Measurements from ENCODE around the gene ZBTB12. TPM values are rescaled to one million over a fixed set of nuclear protein-coding genes. Genes with fewer than 3 reads are reported as not detected.

The ZBTB12 gene
- total and polyA plus RNA-seq, 2 of the 13 experiments (the other 11 are each of a cell fraction or from before 2014, with no cell fraction given): 4.8 to 6.0 TPM

- TF ChIP-seq, protein P1, sequence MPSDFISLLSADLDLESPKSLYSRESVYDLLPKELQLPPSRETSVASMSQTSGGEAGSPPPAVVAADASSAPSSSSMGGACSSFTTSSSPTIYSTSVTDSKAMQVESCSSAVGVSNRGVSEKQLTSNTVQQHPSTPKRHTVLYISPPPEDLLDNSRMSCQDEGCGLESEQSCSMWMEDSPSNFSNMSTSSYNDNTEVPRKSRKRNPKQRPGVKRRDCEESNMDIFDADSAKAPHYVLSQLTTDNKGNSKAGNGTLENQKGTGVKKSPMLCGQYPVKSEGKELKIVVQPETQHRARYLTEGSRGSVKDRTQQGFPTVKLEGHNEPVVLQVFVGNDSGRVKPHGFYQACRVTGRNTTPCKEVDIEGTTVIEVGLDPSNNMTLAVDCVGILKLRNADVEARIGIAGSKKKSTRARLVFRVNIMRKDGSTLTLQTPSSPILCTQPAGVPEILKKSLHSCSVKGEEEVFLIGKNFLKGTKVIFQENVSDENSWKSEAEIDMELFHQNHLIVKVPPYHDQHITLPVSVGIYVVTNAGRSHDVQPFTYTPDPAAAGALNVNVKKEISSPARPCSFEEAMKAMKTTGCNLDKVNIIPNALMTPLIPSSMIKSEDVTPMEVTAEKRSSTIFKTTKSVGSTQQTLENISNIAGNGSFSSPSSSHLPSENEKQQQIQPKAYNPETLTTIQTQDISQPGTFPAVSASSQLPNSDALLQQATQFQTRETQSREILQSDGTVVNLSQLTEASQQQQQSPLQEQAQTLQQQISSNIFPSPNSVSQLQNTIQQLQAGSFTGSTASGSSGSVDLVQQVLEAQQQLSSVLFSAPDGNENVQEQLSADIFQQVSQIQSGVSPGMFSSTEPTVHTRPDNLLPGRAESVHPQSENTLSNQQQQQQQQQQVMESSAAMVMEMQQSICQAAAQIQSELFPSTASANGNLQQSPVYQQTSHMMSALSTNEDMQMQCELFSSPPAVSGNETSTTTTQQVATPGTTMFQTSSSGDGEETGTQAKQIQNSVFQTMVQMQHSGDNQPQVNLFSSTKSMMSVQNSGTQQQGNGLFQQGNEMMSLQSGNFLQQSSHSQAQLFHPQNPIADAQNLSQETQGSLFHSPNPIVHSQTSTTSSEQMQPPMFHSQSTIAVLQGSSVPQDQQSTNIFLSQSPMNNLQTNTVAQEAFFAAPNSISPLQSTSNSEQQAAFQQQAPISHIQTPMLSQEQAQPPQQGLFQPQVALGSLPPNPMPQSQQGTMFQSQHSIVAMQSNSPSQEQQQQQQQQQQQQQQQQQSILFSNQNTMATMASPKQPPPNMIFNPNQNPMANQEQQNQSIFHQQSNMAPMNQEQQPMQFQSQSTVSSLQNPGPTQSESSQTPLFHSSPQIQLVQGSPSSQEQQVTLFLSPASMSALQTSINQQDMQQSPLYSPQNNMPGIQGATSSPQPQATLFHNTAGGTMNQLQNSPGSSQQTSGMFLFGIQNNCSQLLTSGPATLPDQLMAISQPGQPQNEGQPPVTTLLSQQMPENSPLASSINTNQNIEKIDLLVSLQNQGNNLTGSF (CRISPR knock-in tag; IDR thresholded peaks at IDR 0.05): no peak
- TF ChIP-seq ZNF615 (CRISPR knock-in tag; IDR thresholded peaks at IDR 0.05; ENCODE audit: borderline replicate concordance) (no peak), AFF4 (CRISPR knock-in tag; IDR thresholded peaks at IDR 0.05) (no peak), SCMH1 (CRISPR knock-in tag; IDR thresholded peaks at IDR 0.05; ENCODE audit: borderline replicate concordance) (no peak), RELA (CRISPR knock-in tag; IDR thresholded peaks at IDR 0.05) (no peak), ZNF513 (CRISPR knock-in tag; conservative IDR thresholded peaks at IDR 0.05) (no peak; the same call in 1 of the 2 replicates), CBX5 (CRISPR knock-in tag; IDR thresholded peaks at IDR 0.05; ENCODE audit: borderline replicate concordance) (no peak; the same call in 1 of the 2 replicates), TMF1 (CRISPR knock-in tag; IDR thresholded peaks at IDR 0.05; ENCODE audit: low read depth) (peak; percentile 81; the same call in 1 of the 2 replicates), ZMYM3 (CRISPR knock-in tag; IDR thresholded peaks at IDR 0.05) (peak; percentile 80), XBP1 (CRISPR knock-in tag; IDR thresholded peaks at IDR 0.05) (no peak), ISL2 (CRISPR knock-in tag; IDR thresholded peaks at IDR 0.05) (peak; percentile 89), ZFP36L2 (CRISPR knock-in tag; IDR thresholded peaks at IDR 0.05) (no peak), NFE2L2 (IDR thresholded peaks at IDR 0.05; ENCODE audit: low read length) (no peak), IKZF4 (CRISPR knock-in tag; IDR thresholded peaks at IDR 0.05; ENCODE audit: borderline replicate concordance, low read depth, not compliant biosample characterization) (no peak), ZNF234 (CRISPR knock-in tag; conservative IDR thresholded peaks at IDR 0.05) (no peak), SMAD9 (CRISPR knock-in tag; IDR thresholded peaks at IDR 0.05) (0 out of 2 replicates have a peak, but pooled peaks have one; percentile 31)
- TF ChIP-seq, protein P2, sequence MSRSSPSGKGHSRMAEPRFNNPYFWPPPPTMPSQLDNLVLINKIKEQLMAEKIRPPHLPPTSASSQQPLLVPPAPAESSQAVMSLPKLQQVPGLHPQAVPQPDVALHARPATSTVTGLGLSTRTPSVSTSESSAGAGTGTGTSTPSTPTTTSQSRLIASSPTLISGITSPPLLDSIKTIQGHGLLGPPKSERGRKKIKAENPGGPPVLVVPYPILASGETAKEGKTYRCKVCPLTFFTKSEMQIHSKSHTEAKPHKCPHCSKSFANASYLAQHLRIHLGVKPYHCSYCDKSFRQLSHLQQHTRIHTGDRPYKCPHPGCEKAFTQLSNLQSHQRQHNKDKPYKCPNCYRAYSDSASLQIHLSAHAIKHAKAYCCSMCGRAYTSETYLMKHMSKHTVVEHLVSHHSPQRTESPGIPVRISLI (CRISPR knock-in tag; IDR thresholded peaks at IDR 0.05; ENCODE audit: borderline replicate concordance): peak; percentile 19; the same call in 1 of the 2 replicates
These were observed 36.4 kb downstream of the ZBTB12 start (continued) for GRCh38 chr6:31865205-31866118.

All from HepG2 (cell line).